Panc1 (cell line): Measurements from ENCODE around the gene PSMB8. TPM values are rescaled to one million over a fixed set of nuclear protein-coding genes. Genes with fewer than 3 reads are reported as not detected.
A peak's percentile ranks its signal among the peaks of the same experiment; 100 is the strongest.

ENCODE experiments used
- ATAC-seq: fragments of 200-7000 bp; cut with Tn5 transposase; 2 replicates; pipeline ENCODE4 v1.9.1; 2020; ENCODE audit warnings: mild to moderate bottlenecking, moderate library complexity
- BruUV-seq: library from RNA; stranded (reverse); fragments of 400-500 nt; replicated peaks from 2 replicates; lab custom pipeline; 2021; lab: Mats Ljungman, UMichigan
- CTCF ChIA-PET: fragments of 300-600 bp; sonication (Branson Sonifier 250); formaldehyde crosslinking; loops from one replicate; lab custom pipeline; 2022; ENCODE audit warnings: antibody characterized with exemption; lab: Charles Lee
- POLR2A ChIA-PET: fragments of 300-600 bp; sonication (Branson Sonifier 250); formaldehyde crosslinking; loops from one replicate; lab custom pipeline; 2022; ENCODE audit warnings: antibody characterized with exemption; lab: Charles Lee
- DNase-seq: peaks from one replicate; pipeline ENCODE4 v3.0.0-alpha.2; 2010; ENCODE audit warnings: low read depth, low spot score
- H3K27ac ChIP-seq: 2 replicates; pipeline ENCODE4 v1.5.1; 2011; ENCODE audit warnings: mild to moderate bottlenecking, low read length, inconsistent platforms
- H3K27me3 ChIP-seq: fragments of 200-500 bp; sonication (Bioruptor generic); 2 replicates; pipeline ENCODE4 v1.6.0; 2014; ENCODE audit warnings: low read length, inconsistent platforms; ENCODE audit not compliant: control insufficient read depth, insufficient read depth
- H3K36me3 ChIP-seq: fragments of 200-500 bp; sonication (Bioruptor generic); 2 replicates; pipeline ENCODE4 v1.5.1; 2014; ENCODE audit warnings: inconsistent platforms, mild to moderate bottlenecking, low read length, moderate library complexity; ENCODE audit not compliant: control insufficient read depth, insufficient read depth
- H3K4me1 ChIP-seq: 2 replicates; pipeline ENCODE4 v1.5.1; 2011; ENCODE audit warnings: inconsistent platforms, mild to moderate bottlenecking, low read length, moderate library complexity; ENCODE audit not compliant: control insufficient read depth, insufficient read depth
- H3K4me3 ChIP-seq, 2 experiments: 2 replicates each; pipeline ENCODE4 v1.5.1; 2011 to 2012; ENCODE audit warnings: low read depth in 2 of 2, low read length in 2 of 2, mild to moderate bottlenecking in 2 of 2, inconsistent platforms in 1 of 2, moderate library complexity in 1 of 2
- H3K9me3 ChIP-seq: fragments of 200-500 bp; sonication (Bioruptor generic); 2 replicates; pipeline ENCODE4 v1.5.1; 2014; ENCODE audit warnings: low read depth, mild to moderate bottlenecking, inconsistent platforms, low read length, moderate library complexity; ENCODE audit not compliant: control insufficient read depth, insufficient read depth
- CTCF ChIP-seq: fragments of 450-650 bp; IDR thresholded peaks from 2 replicates; pipeline ENCODE4 v1.5.1; 2017; ENCODE audit warnings: mild to moderate bottlenecking
- POLR2AphosphoS5 ChIP-seq: IDR thresholded peaks from 2 replicates; pipeline ENCODE4 v1.6.1; 2012; ENCODE audit warnings: mild to moderate bottlenecking, low read depth, low read length, moderate library complexity
- SIN3A ChIP-seq: IDR thresholded peaks from 2 replicates; pipeline ENCODE4 v1.6.1; 2012; ENCODE audit warnings: low read depth, mild to moderate bottlenecking, low read length, moderate library complexity, borderline replicate concordance; ENCODE audit not compliant: insufficient read depth
- TCF7L2 ChIP-seq: IDR thresholded peaks from 2 replicates; pipeline ENCODE4 v1.6.1; 2011; ENCODE audit warnings: mild to moderate bottlenecking, low read depth, low read length, inconsistent platforms
- in situ Hi-C: cut with HindIII; loops from 2 replicates; pipeline ENCODE4 v1.10.0; 2016; ENCODE audit warnings: low sequenced_read_pairs, low pct_unique_long_range_greater_than_20kb
- intact Hi-C: fragments of 100-400 bp; cut with micrococcal nuclease; formaldehyde crosslinking; loops from one replicate; pipeline ENCODE4 v1.10.0; 2022; ENCODE audit not compliant: unreplicated experiment
- total RNA-seq: library from RNA; stranded (reverse); gene quantifications from one replicate; pipeline ENCODE4 v1.2.1, GENCODE V29; 2021; ENCODE audit not compliant: unreplicated experiment
- TF ChIP-seq, protein P1 (sequence below), 2 experiments: IDR thresholded peaks; 2 replicates each; pipeline ENCODE4 v1.6.1; 2011 to 2012; ENCODE audit warnings: low read depth in 2 of 2, control low read depth in 1 of 2, low read length in 1 of 2, mild to moderate bottlenecking in 1 of 2, moderate library complexity in 1 of 2; ENCODE audit not compliant: insufficient read depth in 1 of 2

Gene PSMB8
- total RNA-seq, 1 experiment from 2014 or later = 43.8 TPM

GRCh38 chr6:32860674-32861073, 16.8 kb upstream of the PSMB8 start:
- POLR2A ChIA-PET = no interaction called here
- DNase-seq = no peak
- no peaks in the 10 kb centered on the region for H3K9me3 ChIP-seq
- TF ChIP-seq CTCF = no peak
- TF ChIP-seq, protein P1, sequence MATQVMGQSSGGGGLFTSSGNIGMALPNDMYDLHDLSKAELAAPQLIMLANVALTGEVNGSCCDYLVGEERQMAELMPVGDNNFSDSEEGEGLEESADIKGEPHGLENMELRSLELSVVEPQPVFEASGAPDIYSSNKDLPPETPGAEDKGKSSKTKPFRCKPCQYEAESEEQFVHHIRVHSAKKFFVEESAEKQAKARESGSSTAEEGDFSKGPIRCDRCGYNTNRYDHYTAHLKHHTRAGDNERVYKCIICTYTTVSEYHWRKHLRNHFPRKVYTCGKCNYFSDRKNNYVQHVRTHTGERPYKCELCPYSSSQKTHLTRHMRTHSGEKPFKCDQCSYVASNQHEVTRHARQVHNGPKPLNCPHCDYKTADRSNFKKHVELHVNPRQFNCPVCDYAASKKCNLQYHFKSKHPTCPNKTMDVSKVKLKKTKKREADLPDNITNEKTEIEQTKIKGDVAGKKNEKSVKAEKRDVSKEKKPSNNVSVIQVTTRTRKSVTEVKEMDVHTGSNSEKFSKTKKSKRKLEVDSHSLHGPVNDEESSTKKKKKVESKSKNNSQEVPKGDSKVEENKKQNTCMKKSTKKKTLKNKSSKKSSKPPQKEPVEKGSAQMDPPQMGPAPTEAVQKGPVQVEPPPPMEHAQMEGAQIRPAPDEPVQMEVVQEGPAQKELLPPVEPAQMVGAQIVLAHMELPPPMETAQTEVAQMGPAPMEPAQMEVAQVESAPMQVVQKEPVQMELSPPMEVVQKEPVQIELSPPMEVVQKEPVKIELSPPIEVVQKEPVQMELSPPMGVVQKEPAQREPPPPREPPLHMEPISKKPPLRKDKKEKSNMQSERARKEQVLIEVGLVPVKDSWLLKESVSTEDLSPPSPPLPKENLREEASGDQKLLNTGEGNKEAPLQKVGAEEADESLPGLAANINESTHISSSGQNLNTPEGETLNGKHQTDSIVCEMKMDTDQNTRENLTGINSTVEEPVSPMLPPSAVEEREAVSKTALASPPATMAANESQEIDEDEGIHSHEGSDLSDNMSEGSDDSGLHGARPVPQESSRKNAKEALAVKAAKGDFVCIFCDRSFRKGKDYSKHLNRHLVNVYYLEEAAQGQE (IDR thresholded peaks at IDR 0.05; ENCODE audit: insufficient read depth in 1 of 2, low read depth in 2 of 2, low read length in 1 of 2) = no peak
- no peak for TF ChIP-seq SIN3A
- ATAC-seq = no peak
- no peak overlapping the region for H3K4me3 ChIP-seq
- H3K36me3 ChIP-seq = peaks cover 3% of the 10 kb centered on the region; the same call in 1 of the 2 replicates
- in situ Hi-C loops (no loop called here), intact Hi-C loops (loop anchor here (10.0 kb wide), 1 partner anchor 446 kb away; no protein-coding TSS in a partner anchor)
- no peaks in the 10 kb centered on the region for H3K27me3 ChIP-seq
- no TSS peak for BruUV-seq
- H3K4me1 ChIP-seq = peaks cover 16% of the 10 kb centered on the region
- CTCF ChIA-PET = no interaction called here
- peak overlapping the region; percentile 59; the same call in 1 of the 2 replicates for H3K27ac ChIP-seq

- TF ChIP-seq SIN3A = no peak
- no peak for TF ChIP-seq TCF7L2
- TF ChIP-seq, protein P1 (IDR thresholded peaks at IDR 0.05; ENCODE audit: insufficient read depth in 1 of 2, low read depth in 2 of 2, low read length in 1 of 2) = no peak
- no peak for TF ChIP-seq POLR2AphosphoS5
- TF ChIP-seq CTCF = no peak
- CTCF ChIA-PET = no interaction called here
- ATAC-seq (no peak), DNase-seq (no peak)
- no peaks in the 10 kb centered on the region for H3K9me3 ChIP-seq
- no peak overlapping the region for H3K4me3 ChIP-seq
- in situ Hi-C loops = no loop called here
- BruUV-seq = no TSS peak
- POLR2A ChIA-PET = interaction anchor here (1.0 kb wide), 1 partner anchor 84 kb away, joined by 3 read pairs; no protein-coding TSS in a partner anchor
- H3K27me3 ChIP-seq = no peaks in the 10 kb centered on the region
- H3K4me1 ChIP-seq = peaks cover 20% of the 10 kb centered on the region
- intact Hi-C loops = no loop called here
- H3K27ac ChIP-seq = no peak overlapping the region
- H3K36me3 ChIP-seq = peaks cover 3% of the 10 kb centered on the region; the same call in 1 of the 2 replicates
These were observed 14.3 kb upstream of the PSMB8 start for GRCh38 chr6:32858194-32858593.
